ENCODE measurements around the gene NPLOC4. TPM values are rescaled to one million over a fixed set of nuclear protein-coding genes. Genes with fewer than 3 reads are reported as not detected.
A peak's percentile ranks its signal among the peaks of the same experiment; 100 is the strongest.

The NPLOC4 gene
- total and polyA plus RNA-seq, 2 of the 8 experiments (the other 6 are each of a cell fraction or from before 2014, with no cell fraction given): 70.7 to 92.7 TPM

GRCh38 chr17:81537343-81537855 lies 99.5 kb downstream of the NPLOC4 start:
- POLR2A ChIA-PET (ENCODE audit: partially characterized antibody): interaction anchor here (0.6 to 5.9 kb wide), 15 partner anchors 9 to 279 kb away, joined by 3 to 125 read pairs (median 5); partner anchors contain the start of genes ACTG1, BAHCC1, FAAP100 and FSCN2
- Histone ChIP-seq H3K4me2 (ENCODE audit: insufficient read depth in 1 of 2, low read depth in 2 of 2, low read length in 2 of 2) (peak overlapping the region; percentile 57 to 72), H2BK15ac (ENCODE audit: low read length) (no peak overlapping the region), H4K20me1 (replicated peaks in 1 of 2; ENCODE audit: control insufficient read depth in 1 of 2, insufficient read depth in 2 of 2, low read length in 2 of 2) (peaks cover 2 to 6% of the 10 kb centered on the region in 2 experiments), H4K91ac (replicated peaks; ENCODE audit: insufficient read length, low read length) (peak overlapping the region; percentile 52), H3K4ac (replicated peaks; ENCODE audit: insufficient read length, low read depth, low read length) (peak overlapping the region; percentile 46), H2AFZ (ENCODE audit: low read length) (peak overlapping the region; percentile 41; the same call in 1 of the 2 replicates), H2BK12ac (ENCODE audit: low read depth, low read length) (peak overlapping the region; percentile 28; the same call in 1 of the 2 replicates), H3K79me2 (ENCODE audit: control insufficient read depth in 1 of 2, insufficient read depth in 2 of 2, low read length in 2 of 2) (no peaks in the 10 kb centered on the region), H4K8ac (ENCODE audit: extremely low read depth, insufficient read depth, low read length) (no peak overlapping the region), H2BK20ac (ENCODE audit: low read length) (no peak overlapping the region), H3K23me2 (ENCODE audit: low read depth, low read length) (peaks cover 12% of the 10 kb centered on the region; the same call in 1 of the 2 replicates), H3K27ac (ENCODE audit: low read depth, low read length) (no peak overlapping the region), H2BK120ac (replicated peaks; ENCODE audit: low read depth, low read length) (no peak overlapping the region), H3K9me3 (ENCODE audit: insufficient read depth in 2 of 2, low read depth in 1 of 2, low read length in 1 of 2) (peaks cover 0 to 1% of the 10 kb centered on the region in 2 experiments; a peak in 1 of 4 replicates), H2AK5ac (ENCODE audit: low read depth, low read length) (no peak overlapping the region), H3K4me1 (replicated peaks in 1 of 4; ENCODE audit: control insufficient read depth in 3 of 4, insufficient read depth in 4 of 4, low read length in 3 of 4) (peaks cover 0 to 11% (median 5%) of the 10 kb centered on the region in 4 experiments; a peak in 5 of 7 replicates), H3K56ac (replicated peaks; ENCODE audit: insufficient read length, low read depth, low read length) (no peak overlapping the region), H2BK5ac (ENCODE audit: low read depth, low read length) (peak overlapping the region; percentile 45; the same call in 1 of the 2 replicates), H3K23ac (ENCODE audit: insufficient read length) (no peak overlapping the region), H3K79me1 (ENCODE audit: low read depth, low read length) (0 out of 2 replicates have a peak, but pooled peaks cover 3% of the 10 kb centered on the region), H4K5ac (ENCODE audit: insufficient read length, low read depth, low read length) (no peak overlapping the region), H3K4me3 (ENCODE audit: extremely low read depth in 1 of 4, insufficient read depth in 2 of 4, low read depth in 3 of 4, low read length in 4 of 4) (peak overlapping the region in 1 of 4 experiments; percentile 51; a peak in 4 of 8 replicates), H3K27me3 (replicated peaks in 1 of 4; ENCODE audit: control insufficient read depth in 3 of 4, extremely low read depth in 1 of 4, insufficient read depth in 3 of 4, low read length in 3 of 4) (peaks cover 8 to 28% (median 24%) of the 10 kb centered on the region in 4 experiments; a peak in 6 of 7 replicates), H3K36me3 (ENCODE audit: control insufficient read depth in 2 of 4, insufficient read depth in 4 of 4, low read length in 3 of 4) (peaks cover 0 to 10% (median 0%) of the 10 kb centered on the region in 4 experiments; a peak in 5 of 8 replicates), H3K14ac (ENCODE audit: insufficient read length) (no peak overlapping the region), H3K9ac (replicated peaks in 1 of 4; ENCODE audit: extremely low read depth in 1 of 4, low read depth in 3 of 4, low read length in 3 of 4) (no peak overlapping the region), H3K18ac (ENCODE audit: extremely low read depth, low read length) (peak overlapping the region; percentile 79)
- CTCF ChIA-PET (ENCODE audit: partially characterized antibody): interaction anchor here (0.6 to 3.6 kb wide), 17 partner anchors 9 to 326 kb away, joined by 3 to 33 read pairs (median 5); partner anchors contain the start of gene FSCN2
- FAIRE-seq (peak; percentile 74), DNase-seq (ENCODE audit: low read depth in 1 of 2, low spot score in 2 of 2) (peak in 1 of 2 experiments; percentile 86)
- WGBS, 2 experiments (ENCODE audit: extremely low coverage in 1 of 2, insufficient coverage in 1 of 2, insufficient read length in 1 of 2, insufficient replicate concordance in 2 of 2, low coverage in 1 of 2, low lambda C conversion rate in 2 of 2, missing lambda C conversion rate in 1 of 2): 14% methylated on average over 14 of the region's 17 CpGs; no CpG with 5 or more reads in 1 of the 2 experiments
- TF ChIP-seq KDM1A (IDR thresholded peaks at IDR 0.05; ENCODE audit: borderline replicate concordance, low read length): no peak
- peak; percentile 5; the same call in 1 of the 2 replicates for TF ChIP-seq BACH1 (IDR thresholded peaks at IDR 0.05; ENCODE audit: low read length)
- no peak for TF ChIP-seq RBBP5 (IDR thresholded peaks at IDR 0.05; ENCODE audit: borderline replicate concordance, low read depth, low read length)
- no peak for TF ChIP-seq NRF1 (IDR thresholded peaks at IDR 0.05; ENCODE audit: low read depth, low read length)
- 0 out of 4 replicates have a peak, but pooled peaks of 1 of the 2 experiments have one; percentile 53 for TF ChIP-seq SIN3A (conservative IDR thresholded peaks at IDR 0.05 in 1 of 2, IDR thresholded peaks at IDR 0.05 in 1 of 2; ENCODE audit: low read depth in 1 of 2, low read length in 2 of 2)
- peak; percentile 31; the same call in 1 of the 2 replicates for TF ChIP-seq YY1 (IDR thresholded peaks at IDR 0.05; ENCODE audit: low read depth, low read length)
- TF ChIP-seq CTCF (IDR thresholded peaks at IDR 0.05; ENCODE audit: control extremely low read depth in 1 of 3, insufficient read depth in 1 of 3, low read depth in 1 of 3, low read length in 3 of 3): peak; percentile 91 to 97 (median 94)
- TF ChIP-seq SUZ12 (IDR thresholded peaks at IDR 0.05; ENCODE audit: low read length): no peak

Data from H1 (cell line).